Tibial nerve (tissue), 4 donors: ENCODE results near the gene CDON. TPM values are rescaled to one million over a fixed set of nuclear protein-coding genes. Genes with fewer than 3 reads are reported as not detected.
A peak's percentile ranks its signal among the peaks of the same experiment; 100 is the strongest.

Experiments used
- DNase-seq, 2 donors: peaks; one replicate each; pipeline ENCODE4 v3.0.0-alpha.2; 2019; ENCODE audit warnings: low spot score in 2 of 2
- H3K27ac ChIP-seq, 4 donors: fragments of 200-600 bp; sonication (generic) in 3 of 4; one replicate each; pipeline ENCODE4 v1.5.1; 2017 to 2019; ENCODE audit warnings: mild to moderate bottlenecking in 1 of 4
- H3K27me3 ChIP-seq, 2 donors: fragments of 200-600 bp; sonication (generic) in 1 of 2; one replicate each; pipeline versions ENCODE4 v1.5.1 to v1.6.0; 2017 to 2019
- H3K36me3 ChIP-seq, 3 donors: fragments of 200-600 bp; sonication (generic); one replicate each; pipeline ENCODE4 v1.5.1; 2018 to 2019
- H3K4me1 ChIP-seq, 4 donors: fragments of 200-600 bp; sonication (generic) in 3 of 4; one replicate each; pipeline ENCODE4 v1.5.1; 2017 to 2019
- H3K4me3 ChIP-seq, 4 donors: fragments of 200-600 bp; sonication (generic) in 3 of 4; one replicate each; pipeline ENCODE4 v1.5.1; 2017 to 2019; ENCODE audit warnings: mild to moderate bottlenecking in 1 of 4, moderate library complexity in 1 of 4
- H3K9me3 ChIP-seq, 4 donors: fragments of 200-600 bp; sonication (generic) in 3 of 4; one replicate each; pipeline ENCODE4 v1.5.1; 2017 to 2019
- EP300 ChIP-seq, 2 donors: sonication (generic); formaldehyde crosslinking; IDR thresholded peaks; one replicate each; pipeline ENCODE4 v1.6.1; 2017; ENCODE audit warnings: antibody characterized with exemption in 2 of 2, mild to moderate bottlenecking in 1 of 2
- POLR2A ChIP-seq, 2 donors: fragments of 450-650 bp; IDR thresholded peaks; one replicate each; pipeline ENCODE4 v1.6.1; 2017; ENCODE audit warnings: antibody characterized with exemption in 2 of 2, mild to moderate bottlenecking in 2 of 2, moderate library complexity in 2 of 2
- WGBS, 2 donors: methylation state at CpG; one replicate each; pipeline ENCODE4 v1.1.5; 2018; 5-methylcytosine and 5-hydroxymethylcytosine counted together
- total RNA-seq, 4 donors: library from RNA; depleted of rRNA; stranded (reverse); fragments of >200 nt; gene quantifications; one replicate each; pipeline ENCODE4 v1.1.0, GENCODE V29; 2016
- TF ChIP-seq, protein P1 (sequence below), 5 experiments: fragments of 200-600 bp in 3 of 5; fragments of 450-650 bp in 2 of 5; sonication (generic) in 3 of 5; IDR thresholded peaks; one replicate each; pipeline ENCODE4 v1.5.1; 2016 to 2019; ENCODE audit warnings: antibody characterized with exemption in 5 of 5, mild to moderate bottlenecking in 3 of 5, moderate library complexity in 2 of 5

Gene CDON
- total RNA-seq, 4 donors from 2014 or later = 14.4 to 25.9 (median 15.3) TPM

DNA sequence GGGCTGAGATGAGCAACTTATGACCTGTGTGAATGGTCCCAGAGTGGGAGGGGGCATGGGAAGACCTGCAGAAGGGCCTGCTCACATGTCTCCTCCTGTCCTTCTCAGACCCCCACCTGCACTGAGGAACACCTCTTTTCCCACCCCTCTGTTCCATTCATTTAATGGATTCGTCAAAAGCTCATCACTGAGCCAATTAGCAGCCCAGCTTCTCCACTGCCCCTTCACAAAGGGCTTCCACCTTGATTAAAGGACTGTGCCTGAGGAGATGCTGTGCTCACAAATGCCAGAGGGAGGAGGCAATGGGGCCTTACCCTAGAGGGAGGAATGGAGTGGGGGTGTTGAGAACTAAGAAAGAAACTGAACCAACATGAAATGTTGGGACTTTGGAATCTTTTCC, 14.0 kb upstream of the CDON start:
- Histone ChIP-seq H3K4me1 (peaks cover 2 to 22% (median 8%) of the 10 kb centered on the region in 4 donors), H3K27me3 (no peaks in the 10 kb centered on the region), H3K27ac (no peak overlapping the region), H3K36me3 (no peaks in the 10 kb centered on the region), H3K9me3 (no peaks in the 10 kb centered on the region), H3K4me3 (no peak overlapping the region)
- TF ChIP-seq, protein P1, sequence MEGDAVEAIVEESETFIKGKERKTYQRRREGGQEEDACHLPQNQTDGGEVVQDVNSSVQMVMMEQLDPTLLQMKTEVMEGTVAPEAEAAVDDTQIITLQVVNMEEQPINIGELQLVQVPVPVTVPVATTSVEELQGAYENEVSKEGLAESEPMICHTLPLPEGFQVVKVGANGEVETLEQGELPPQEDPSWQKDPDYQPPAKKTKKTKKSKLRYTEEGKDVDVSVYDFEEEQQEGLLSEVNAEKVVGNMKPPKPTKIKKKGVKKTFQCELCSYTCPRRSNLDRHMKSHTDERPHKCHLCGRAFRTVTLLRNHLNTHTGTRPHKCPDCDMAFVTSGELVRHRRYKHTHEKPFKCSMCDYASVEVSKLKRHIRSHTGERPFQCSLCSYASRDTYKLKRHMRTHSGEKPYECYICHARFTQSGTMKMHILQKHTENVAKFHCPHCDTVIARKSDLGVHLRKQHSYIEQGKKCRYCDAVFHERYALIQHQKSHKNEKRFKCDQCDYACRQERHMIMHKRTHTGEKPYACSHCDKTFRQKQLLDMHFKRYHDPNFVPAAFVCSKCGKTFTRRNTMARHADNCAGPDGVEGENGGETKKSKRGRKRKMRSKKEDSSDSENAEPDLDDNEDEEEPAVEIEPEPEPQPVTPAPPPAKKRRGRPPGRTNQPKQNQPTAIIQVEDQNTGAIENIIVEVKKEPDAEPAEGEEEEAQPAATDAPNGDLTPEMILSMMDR (IDR thresholded peaks at IDR 0.05) = no peak
- TF ChIP-seq POLR2A (IDR thresholded peaks at IDR 0.05) = no peak
- no peak for TF ChIP-seq EP300 (IDR thresholded peaks at IDR 0.05)
- DNase-seq = no peak
- 65 to 84% methylated on average over 1 of the region's 1 CpG for WGBS, 2 donors

- Histone ChIP-seq H3K4me3 (no peak overlapping the region), H3K9me3 (no peaks in the 10 kb centered on the region), H3K27me3 (no peaks in the 10 kb centered on the region), H3K27ac (no peak overlapping the region), H3K4me1 (peaks cover 0 to 8% (median 0%) of the 10 kb centered on the region in 4 donors), H3K36me3 (no peaks in the 10 kb centered on the region)
- TF ChIP-seq POLR2A (IDR thresholded peaks at IDR 0.05) = no peak
- TF ChIP-seq, protein P1 (IDR thresholded peaks at IDR 0.05) = no peak
- TF ChIP-seq EP300 (IDR thresholded peaks at IDR 0.05) = no peak
- 56 to 58% methylated on average over 9 of the region's 9 CpGs for WGBS, 2 donors
- no peak for DNase-seq
These were observed 10.3 kb upstream of the CDON start for GRCh38 chr11:126072801-126073594.

GRCh38 chr11:126072141-126072741, 9.6 kb upstream of the CDON start:
- Histone ChIP-seq H3K4me3 (no peak overlapping the region), H3K27me3 (no peaks in the 10 kb centered on the region), H3K27ac (no peak overlapping the region), H3K9me3 (no peaks in the 10 kb centered on the region), H3K4me1 (peaks cover 0 to 8% (median 0%) of the 10 kb centered on the region in 4 donors), H3K36me3 (no peaks in the 10 kb centered on the region)
- TF ChIP-seq EP300 (IDR thresholded peaks at IDR 0.05) = no peak
- TF ChIP-seq, protein P1 (IDR thresholded peaks at IDR 0.05) = no peak
- TF ChIP-seq POLR2A (IDR thresholded peaks at IDR 0.05) = no peak
- 38 to 52% methylated on average over 5 of the region's 5 CpGs for WGBS, 2 donors
- no peak for DNase-seq

GRCh38 chr11:126063507-126063852, 814 bp upstream of the CDON start:
- H3K4me3 ChIP-seq = peak overlapping the region in 3 of 4 donors; percentile 76 to 90 (median 79)
- no peaks in the 10 kb centered on the region for H3K27me3 ChIP-seq
- peak overlapping the region in 1 of 4 donors; percentile 91 for H3K27ac ChIP-seq
- H3K9me3 ChIP-seq = no peaks in the 10 kb centered on the region
- H3K4me1 ChIP-seq = peaks cover 0 to 40% (median 5%) of the 10 kb centered on the region in 4 donors
- TF ChIP-seq EP300 (IDR thresholded peaks at IDR 0.05) (no peak), POLR2A (IDR thresholded peaks at IDR 0.05) (no peak)
- TF ChIP-seq, protein P1 (IDR thresholded peaks at IDR 0.05) = no peak
- no peaks in the 10 kb centered on the region for H3K36me3 ChIP-seq
- 15 to 22% methylated on average over 10 of the region's 10 CpGs for WGBS, 2 donors
- DNase-seq = no peak
